Heart left ventricle (tissue), 16 donors: Measurements from ENCODE around the gene ITPK1. TPM values are rescaled to one million over a fixed set of nuclear protein-coding genes. Genes with fewer than 3 reads are reported as not detected.

Source experiments
- ATAC-seq, 4 donors: fragments of 200-7000 bp; cut with Tn5 transposase; one replicate each; pipeline ENCODE4 v1.9.1; 2020 to 2022; ENCODE audit warnings: moderate library complexity in 4 of 4, mild to moderate bottlenecking in 3 of 4, moderate number of reproducible peaks in 1 of 4
- DNase-seq, 5 donors: peaks; one replicate each; pipeline ENCODE4 v3.0.0-alpha.2; 2020
- H3K27ac ChIP-seq, 12 donors: fragments of 200-600 bp; sonication (generic) in 4 of 12; one replicate each; pipeline versions ENCODE4 v1.5.0 to v1.8.0; 2016 to 2022; ENCODE audit warnings: mild to moderate bottlenecking in 2 of 12
- H3K27me3 ChIP-seq, 9 donors: fragments of 200-600 bp; sonication (generic) in 2 of 9; one replicate each; pipeline versions ENCODE4 v1.5.1 to v1.8.0; 2016 to 2022; ENCODE audit warnings: mild to moderate bottlenecking in 3 of 9
- H3K36me3 ChIP-seq, 9 donors: fragments of 200-600 bp; sonication (generic) in 2 of 9; one replicate each; pipeline versions ENCODE4 v1.5.0 to v1.8.0; 2018 to 2022; ENCODE audit warnings: mild to moderate bottlenecking in 2 of 9
- H3K4me1 ChIP-seq, 12 donors: fragments of 200-600 bp; sonication (generic) in 4 of 12; one replicate each; pipeline versions ENCODE4 v1.5.0 to v1.8.0; 2016 to 2022; ENCODE audit warnings: mild to moderate bottlenecking in 3 of 12
- H3K4me3 ChIP-seq, 12 donors: fragments of 200-600 bp; sonication (generic) in 4 of 12; one replicate each; pipeline versions ENCODE4 v1.5.0 to v1.8.0; 2017 to 2022; ENCODE audit warnings: mild to moderate bottlenecking in 9 of 12, moderate library complexity in 4 of 12
- H3K9me3 ChIP-seq, 12 donors: fragments of 200-600 bp; sonication (generic) in 4 of 12; one replicate each; pipeline versions ENCODE4 v1.5.0 to v1.8.0; 2016 to 2022; ENCODE audit warnings: mild to moderate bottlenecking in 1 of 12
- POLR2A ChIP-seq, 2 donors: fragments of 450-650 bp; IDR thresholded peaks; one replicate each; pipeline ENCODE4 v1.6.1; 2017; ENCODE audit warnings: antibody characterized with exemption in 2 of 2, mild to moderate bottlenecking in 2 of 2, moderate library complexity in 2 of 2
- WGBS, 4 donors: extraction: QIAGEN DNeasy Blood & Tissue Kit in 2 of 4; methylation state at CpG; one replicate each; pipeline versions ENCODE4 v1.1.5 to v1.1.7; 2013 to 2018; 5-methylcytosine and 5-hydroxymethylcytosine counted together
- intact Hi-C, 10 donors: fragments of 100-400 bp; cut with DNase I; formaldehyde crosslinking; loops; one replicate each; pipeline versions ENCODE4 v1.11.1 to v1.14.2; 2022
- polyA plus RNA-seq, 2 donors: library from polyadenylated mRNA; stranded (reverse); fragments of 200-250 nt; gene quantifications; one replicate each; pipeline ENCODE4 v1.2.3, GENCODE V29; 2013
- total RNA-seq, 9 donors: library from RNA; depleted of rRNA in 2 of 9; stranded (reverse); fragments of >200 nt in 2 of 9; fragmentation: NEBNext Ultra II Directional in 3 of 9; extraction: Animal tissue kit (Norgen Biotek cat#: 25700) in 3 of 9; gene quantifications; one replicate each; pipeline versions ENCODE4 v1.1.0 to v1.2.4, GENCODE V29; 2016 to 2023
- TF ChIP-seq, protein P1 (sequence below), 12 donors: fragments of 200-600 bp; sonication (generic) in 4 of 12; IDR thresholded peaks; one replicate each; pipeline versions ENCODE4 v1.5.0 to v1.8.0; 2018 to 2022; ENCODE audit warnings: antibody characterized with exemption in 12 of 12, mild to moderate bottlenecking in 5 of 12
- donor health status: ischemic (EF 13 %, LVEDD 7.1; RV severe dilation, severe dysfunction).
- donor health status: healthy with polysubstance abuse.
- donor health status: DM: no; HTN: yes; CAD: no.
- donor health status: DM: no; HTN: no; CAD: no.
- donor health status: ischemic (EF 25% LVEDD 6.9; RV normal size, moderate dysfunction).
- donor health status: ischemic (EF 25% LVEDD 5.7; RV mildly dilated, moderate dysfunction).
- donor health status: healthy.
- donor health status: DM: yes; HTN: yes; CAD: no.
- donor health status: ischemic (EF 35%, LVEDD 5.7; RV mildly dilated, moderate dysfunction).
- donor health status: nonischemic (EF 11% LVEDD 7.7; RV severe dilation, severe dysfunction).
- donor health status: DM: yes; HTN: yes; CAD: no.
- donor health status: PGD.
- donor health status: ischemic (EF 29% LVEDD 5.4; RV normal size, mild dysfunction).
- donor health status: nonischemic (EF 23%, LVEDD 6.1; RV moderate dilation, normal function).

ITPK1 gene
- total and polyA plus RNA-seq, 11 donors, result 44.5 to 158 (median 91.0) TPM

DNA sequence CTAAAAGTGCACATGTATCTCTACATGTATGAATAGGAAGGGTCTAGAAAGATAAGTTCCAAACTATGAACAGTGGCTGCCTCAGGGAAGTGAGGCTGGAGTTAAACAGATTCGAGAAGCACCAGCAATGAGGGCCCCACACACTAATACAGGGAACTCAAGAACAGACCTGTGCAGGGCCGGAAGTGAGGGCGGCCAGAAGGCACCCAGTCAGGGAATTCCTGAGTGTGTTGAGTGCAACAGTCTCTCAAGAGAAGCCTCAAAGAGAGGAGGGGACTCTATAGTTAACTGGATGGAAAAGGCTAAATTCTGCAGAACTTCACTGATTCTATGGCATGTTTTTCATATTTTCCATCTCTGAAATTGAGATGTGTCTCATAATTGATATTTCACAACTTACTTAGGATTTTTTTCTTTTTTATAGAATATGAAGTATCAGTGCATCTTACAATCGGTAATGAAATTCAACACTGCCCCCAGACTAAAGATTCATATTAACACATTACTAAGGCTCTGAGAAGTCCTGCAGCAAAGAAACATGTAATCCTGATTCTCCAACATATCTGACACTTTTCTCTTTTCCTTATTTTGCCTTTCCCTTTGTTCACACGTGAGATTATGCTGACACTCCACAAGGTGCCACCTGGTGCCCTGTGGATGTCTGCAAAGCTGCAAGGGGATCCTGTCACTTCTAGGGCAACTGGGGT, 131.5 kb downstream of the ITPK1 start:
- Histone ChIP-seq H3K27me3 (no peaks in the 10 kb centered on the region), H3K4me1 (peaks cover 0 to 46% (median 21%) of the 10 kb centered on the region in 12 donors), H3K36me3 (peaks cover 0 to 6% (median 0%) of the 10 kb centered on the region in 9 donors), H3K4me3 (no peak overlapping the region), H3K27ac (peak overlapping the region in 8 of 12 donors; percentile 1 to 90 (median 46)), H3K9me3 (peaks cover 0 to 8% (median 0%) of the 10 kb centered on the region in 12 donors)
- no peak for DNase-seq
- TF ChIP-seq, protein P1, sequence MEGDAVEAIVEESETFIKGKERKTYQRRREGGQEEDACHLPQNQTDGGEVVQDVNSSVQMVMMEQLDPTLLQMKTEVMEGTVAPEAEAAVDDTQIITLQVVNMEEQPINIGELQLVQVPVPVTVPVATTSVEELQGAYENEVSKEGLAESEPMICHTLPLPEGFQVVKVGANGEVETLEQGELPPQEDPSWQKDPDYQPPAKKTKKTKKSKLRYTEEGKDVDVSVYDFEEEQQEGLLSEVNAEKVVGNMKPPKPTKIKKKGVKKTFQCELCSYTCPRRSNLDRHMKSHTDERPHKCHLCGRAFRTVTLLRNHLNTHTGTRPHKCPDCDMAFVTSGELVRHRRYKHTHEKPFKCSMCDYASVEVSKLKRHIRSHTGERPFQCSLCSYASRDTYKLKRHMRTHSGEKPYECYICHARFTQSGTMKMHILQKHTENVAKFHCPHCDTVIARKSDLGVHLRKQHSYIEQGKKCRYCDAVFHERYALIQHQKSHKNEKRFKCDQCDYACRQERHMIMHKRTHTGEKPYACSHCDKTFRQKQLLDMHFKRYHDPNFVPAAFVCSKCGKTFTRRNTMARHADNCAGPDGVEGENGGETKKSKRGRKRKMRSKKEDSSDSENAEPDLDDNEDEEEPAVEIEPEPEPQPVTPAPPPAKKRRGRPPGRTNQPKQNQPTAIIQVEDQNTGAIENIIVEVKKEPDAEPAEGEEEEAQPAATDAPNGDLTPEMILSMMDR (IDR thresholded peaks at IDR 0.05), result no peak
- no peak for TF ChIP-seq POLR2A (IDR thresholded peaks at IDR 0.05)
- 74 to 86% (median 80%) methylated on average over 5 of the region's 5 CpGs for WGBS, 4 donors
- no peak for ATAC-seq
- intact Hi-C loops, result no loop called here

DNA sequence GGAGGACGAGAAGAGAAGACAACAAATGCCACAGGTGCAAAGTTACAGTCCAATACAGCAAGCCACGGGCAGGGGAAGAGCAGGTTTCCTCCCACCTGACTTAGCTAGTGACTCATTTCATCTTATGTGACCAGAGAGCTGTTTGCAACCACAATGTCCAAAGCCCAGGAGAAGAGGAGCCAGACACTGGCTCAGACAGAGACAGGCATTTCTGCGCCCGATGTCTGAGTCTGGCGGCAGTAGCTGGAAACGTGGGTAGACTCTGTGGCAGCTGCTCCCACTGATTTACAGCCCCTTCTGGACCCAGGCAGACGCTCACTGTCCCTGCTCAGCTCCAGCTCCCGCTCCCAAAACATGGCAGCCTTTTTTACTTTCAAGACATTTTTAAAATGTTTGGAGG, 132.8 kb downstream of the ITPK1 start:
- no peaks in the 10 kb centered on the region for H3K27me3 ChIP-seq
- peak overlapping the region in 1 of 12 donors; percentile 35 for H3K27ac ChIP-seq
- intact Hi-C loops, result no loop called here
- peaks cover 0 to 39% (median 21%) of the 10 kb centered on the region in 12 donors for H3K4me1 ChIP-seq
- peaks cover 0 to 19% (median 9%) of the 10 kb centered on the region in 12 donors for H3K9me3 ChIP-seq
- H3K36me3 ChIP-seq, result peaks cover 0 to 6% (median 0%) of the 10 kb centered on the region in 9 donors
- no peak overlapping the region for H3K4me3 ChIP-seq
- DNase-seq, result peak in 1 of 5 donors; percentile 4
- WGBS, 4 donors, result 93 to 97% (median 95%) methylated on average over 8 of the region's 8 CpGs
- ATAC-seq, result no peak
- TF ChIP-seq, protein P1 (IDR thresholded peaks at IDR 0.05), result no peak
- TF ChIP-seq POLR2A (IDR thresholded peaks at IDR 0.05), result no peak

DNA sequence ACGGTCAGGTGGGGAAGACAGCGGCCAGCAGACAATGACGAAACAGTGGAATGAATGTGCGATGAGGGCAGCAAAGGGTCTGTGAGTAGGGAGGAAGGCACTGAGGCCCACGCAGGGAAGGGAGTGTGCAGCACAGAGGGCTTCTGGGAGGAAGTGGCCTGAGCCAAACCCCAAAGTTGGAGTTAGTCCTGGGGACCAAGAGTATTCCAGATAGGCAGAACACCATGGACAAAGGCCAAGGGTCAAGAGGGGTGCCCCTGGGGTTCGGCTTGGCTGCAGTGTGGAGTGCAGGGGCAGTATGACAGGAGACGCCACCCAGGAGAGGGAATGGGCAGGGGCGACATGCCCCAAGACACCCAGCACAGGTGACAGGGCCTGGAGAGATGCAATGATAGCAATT, 134.0 kb downstream of the ITPK1 start:
- Histone ChIP-seq H3K27ac (no peak overlapping the region), H3K4me1 (peaks cover 0 to 26% (median 16%) of the 10 kb centered on the region in 12 donors), H3K4me3 (no peak overlapping the region), H3K9me3 (peaks cover 0 to 27% (median 10%) of the 10 kb centered on the region in 12 donors), H3K27me3 (no peaks in the 10 kb centered on the region), H3K36me3 (peaks cover 0 to 15% (median 0%) of the 10 kb centered on the region in 9 donors)
- DNase-seq (peak in 1 of 5 donors; percentile 51), ATAC-seq (no peak)
- intact Hi-C loops, result no loop called here
- 97 to 99% (median 98%) methylated on average over 8 of the region's 8 CpGs for WGBS, 4 donors
- TF ChIP-seq POLR2A (IDR thresholded peaks at IDR 0.05), result no peak
- TF ChIP-seq, protein P1 (IDR thresholded peaks at IDR 0.05), result no peak

DNA sequence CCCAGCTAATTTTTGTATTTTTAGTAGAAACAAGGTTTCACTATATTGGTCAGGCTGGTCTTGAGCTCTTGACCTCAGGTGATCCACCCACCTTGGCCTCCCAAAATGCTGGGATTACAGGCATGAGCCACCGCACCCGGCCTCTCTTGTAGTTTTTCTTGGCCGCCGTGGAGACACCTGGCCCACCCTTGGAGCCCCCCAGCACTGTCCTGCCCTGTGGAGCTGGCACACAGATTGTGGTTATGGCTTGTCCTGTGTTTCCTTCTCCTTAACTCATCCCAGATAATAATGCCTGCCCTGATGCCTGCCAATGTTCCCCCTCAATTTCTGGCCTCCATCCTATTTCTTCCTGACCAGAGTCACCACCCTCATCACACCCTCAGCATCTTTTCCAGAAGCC, 134.9 kb downstream of the ITPK1 start:
- no peak for ATAC-seq
- H3K36me3 ChIP-seq, result peaks cover 0 to 19% (median 0%) of the 10 kb centered on the region in 9 donors
- DNase-seq, result peak in 1 of 5 donors; percentile 29
- 98 to 100% (median 98%) methylated on average over 4 of the region's 4 CpGs for WGBS, 4 donors
- TF ChIP-seq, protein P1 (IDR thresholded peaks at IDR 0.05), result no peak
- no peak for TF ChIP-seq POLR2A (IDR thresholded peaks at IDR 0.05)
- H3K27ac ChIP-seq, result no peak overlapping the region
- no peak overlapping the region for H3K4me3 ChIP-seq
- intact Hi-C loops, result no loop called here
- peaks cover 0 to 18% (median 8%) of the 10 kb centered on the region in 12 donors for H3K4me1 ChIP-seq
- H3K9me3 ChIP-seq, result peaks cover 0 to 36% (median 13%) of the 10 kb centered on the region in 12 donors
- no peaks in the 10 kb centered on the region for H3K27me3 ChIP-seq
